Measurements from ENCODE around the gene NAGLU.

DNA sequence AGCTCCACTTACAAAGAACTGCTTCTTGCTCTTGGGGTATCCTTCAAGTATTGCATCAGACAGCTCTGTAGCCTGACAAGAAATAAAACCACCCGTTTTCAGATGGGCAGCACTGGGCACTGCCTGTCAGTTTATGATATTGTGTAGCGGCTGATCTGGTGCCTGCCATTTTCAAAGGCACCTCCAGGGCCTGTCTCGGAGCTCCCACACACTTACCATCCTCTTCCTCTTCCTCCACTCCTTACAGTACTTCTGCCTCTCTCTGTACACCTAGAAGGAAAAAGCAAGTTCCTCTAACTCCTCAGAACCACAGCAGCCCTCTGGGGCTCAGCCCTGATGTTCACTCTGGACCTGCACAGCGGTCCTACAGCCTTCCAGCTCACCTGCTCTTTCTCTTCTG is 37.1 kb downstream of the NAGLU start:
- no peak for TF ChIP-seq CTCF (IDR thresholded peaks at IDR 0.05; ENCODE audit: poor library complexity)
- no peak for TF ChIP-seq EZH2 (IDR thresholded peaks at IDR 0.05; ENCODE audit: borderline replicate concordance)
- TF ChIP-seq EZH2phosphoT487 (IDR thresholded peaks at IDR 0.05; ENCODE audit: low read depth, severe bottlenecking, unreplicated experiment) = no peak
